Right lobe of liver (tissue), 4 donors: Measurements from ENCODE around the gene C8A.

Experiments
- CTCF ChIP-seq, 4 donors: fragments of 200-600 bp in 3 of 4; fragments of 450-650 bp in 1 of 4; IDR thresholded peaks; one replicate each; pipeline versions ENCODE4 v1.5.1 to v1.8.0; 2016 to 2022; ENCODE audit warnings: antibody characterized with exemption in 4 of 4, mild to moderate bottlenecking in 2 of 4
- POLR2A ChIP-seq: fragments of 450-650 bp; IDR thresholded peaks from one replicate; pipeline ENCODE4 v1.6.1; 2017; ENCODE audit warnings: antibody characterized with exemption, mild to moderate bottlenecking
- donor health status: DM: no; HTN: no; CAD: no.
- donor health status: DM: no; HTN: no; CAD: no.
- donor health status: DM: no; HTN: yes; CAD: no.

GRCh38 chr1:56915960-56916359 lies 61.4 kb downstream of the C8A start:
- TF ChIP-seq CTCF (IDR thresholded peaks at IDR 0.05), result no peak
- peak; percentile 67 for TF ChIP-seq POLR2A
